ENCODE data around the gene GIMAP8.

DNA sequence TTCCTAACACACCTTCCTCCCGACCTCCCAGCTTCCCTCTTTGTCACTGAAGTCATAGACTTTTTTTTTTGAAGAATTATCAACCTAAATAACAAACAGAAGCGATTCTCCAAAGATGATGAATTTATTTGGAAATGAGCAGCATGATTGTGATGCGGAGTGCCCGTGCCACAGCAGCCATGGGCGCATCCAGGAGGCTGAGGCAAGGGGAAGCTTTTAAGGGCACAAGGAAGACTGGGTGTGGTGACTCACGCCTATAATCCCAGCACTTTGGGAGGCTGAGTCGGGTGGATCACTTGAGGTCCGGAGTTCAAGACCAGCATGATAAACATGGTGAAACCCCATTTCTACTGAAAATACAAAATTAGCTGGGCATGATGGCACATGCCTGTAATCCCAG is 16.2 kb upstream of the GIMAP8 start:
- TF ChIP-seq, protein P1, sequence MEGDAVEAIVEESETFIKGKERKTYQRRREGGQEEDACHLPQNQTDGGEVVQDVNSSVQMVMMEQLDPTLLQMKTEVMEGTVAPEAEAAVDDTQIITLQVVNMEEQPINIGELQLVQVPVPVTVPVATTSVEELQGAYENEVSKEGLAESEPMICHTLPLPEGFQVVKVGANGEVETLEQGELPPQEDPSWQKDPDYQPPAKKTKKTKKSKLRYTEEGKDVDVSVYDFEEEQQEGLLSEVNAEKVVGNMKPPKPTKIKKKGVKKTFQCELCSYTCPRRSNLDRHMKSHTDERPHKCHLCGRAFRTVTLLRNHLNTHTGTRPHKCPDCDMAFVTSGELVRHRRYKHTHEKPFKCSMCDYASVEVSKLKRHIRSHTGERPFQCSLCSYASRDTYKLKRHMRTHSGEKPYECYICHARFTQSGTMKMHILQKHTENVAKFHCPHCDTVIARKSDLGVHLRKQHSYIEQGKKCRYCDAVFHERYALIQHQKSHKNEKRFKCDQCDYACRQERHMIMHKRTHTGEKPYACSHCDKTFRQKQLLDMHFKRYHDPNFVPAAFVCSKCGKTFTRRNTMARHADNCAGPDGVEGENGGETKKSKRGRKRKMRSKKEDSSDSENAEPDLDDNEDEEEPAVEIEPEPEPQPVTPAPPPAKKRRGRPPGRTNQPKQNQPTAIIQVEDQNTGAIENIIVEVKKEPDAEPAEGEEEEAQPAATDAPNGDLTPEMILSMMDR (IDR thresholded peaks at IDR 0.05), result no peak
- no peak for TF ChIP-seq EP300 (IDR thresholded peaks at IDR 0.05)
- no peak for TF ChIP-seq POLR2A (IDR thresholded peaks at IDR 0.05; ENCODE audit: low read depth)

All from esophagus muscularis mucosa (tissue), 4 donors.